Esophagus muscularis mucosa (tissue), 4 donors: ENCODE data around the gene PLPP2. TPM values are rescaled to one million over a fixed set of nuclear protein-coding genes. Genes with fewer than 3 reads are reported as not detected.
"Not testable (repeated sequence)": the region's sequence is repeated elsewhere in the genome, so short reads cannot be mapped to it uniquely, and the experiment has no call there.

Experiments
- DNase-seq: peaks from one replicate; pipeline ENCODE4 v3.0.0-alpha.2; 2017; ENCODE audit errors: extremely low spot score
- H3K27ac ChIP-seq, 4 donors: fragments of 200-600 bp; sonication (generic); replicated peaks in 1 of 4; 1 replicate in 3 of 4; 2 replicates in 1 of 4; pipeline ENCODE4 v1.5.1; 2016 to 2019; ENCODE audit warnings: mild to moderate bottlenecking in 1 of 4
- H3K27me3 ChIP-seq, 4 donors: fragments of 200-600 bp; sonication (generic); one replicate each; pipeline versions ENCODE4 v1.5.1 to v1.6.0; 2016 to 2019
- H3K36me3 ChIP-seq, 4 donors: fragments of 200-600 bp; sonication (generic); one replicate each; pipeline ENCODE4 v1.5.1; 2016 to 2019
- H3K4me1 ChIP-seq, 4 donors: fragments of 200-600 bp; sonication (generic); one replicate each; pipeline ENCODE4 v1.5.1; 2016 to 2019
- H3K4me3 ChIP-seq, 4 donors: fragments of 200-600 bp; sonication (generic); 1 replicate in 2 of 4; 2 replicates in 2 of 4; pipeline ENCODE4 v1.5.1; 2016 to 2019; ENCODE audit warnings: mild to moderate bottlenecking in 4 of 4, moderate library complexity in 1 of 4
- H3K9me3 ChIP-seq, 4 donors: fragments of 200-600 bp; sonication (generic); 1 replicate in 3 of 4; 2 replicates in 1 of 4; pipeline ENCODE4 v1.5.1; 2016 to 2019
- EP300 ChIP-seq: sonication (generic); formaldehyde crosslinking; IDR thresholded peaks from one replicate; pipeline ENCODE4 v1.6.1; 2017; ENCODE audit warnings: antibody characterized with exemption
- POLR2A ChIP-seq: fragments of 450-650 bp; IDR thresholded peaks from one replicate; pipeline ENCODE4 v1.6.1; 2017; ENCODE audit warnings: antibody characterized with exemption, moderate library complexity, mild to moderate bottlenecking, low read depth
- POLR2AphosphoS5 ChIP-seq, 2 donors: sonication (generic); formaldehyde crosslinking; IDR thresholded peaks; one replicate each; pipeline ENCODE4 v1.6.1; 2017; ENCODE audit warnings: antibody characterized with exemption in 2 of 2
- WGBS: methylation state at CpG from one replicate; pipeline ENCODE4 v1.1.5; 2018; 5-methylcytosine and 5-hydroxymethylcytosine counted together
- intact Hi-C: fragments of 100-400 bp; cut with DNase I; formaldehyde crosslinking; loops from one replicate; pipeline ENCODE4 v1.15.1; 2023
- total RNA-seq, 4 donors: library from RNA; depleted of rRNA; stranded (reverse); fragments of >200 nt; gene quantifications; one replicate each; pipeline versions ENCODE4 v1.1.0 to v1.2.1, GENCODE V29; 2016
- TF ChIP-seq, protein P1 (sequence below), 3 experiments: fragments of 200-600 bp in 2 of 3; fragments of 450-650 bp in 1 of 3; sonication (generic) in 2 of 3; IDR thresholded peaks; one replicate each; pipeline ENCODE4 v1.5.1; 2017 to 2019; ENCODE audit warnings: antibody characterized with exemption in 3 of 3, mild to moderate bottlenecking in 2 of 3, moderate library complexity in 1 of 3

The PLPP2 gene
- total RNA-seq, 4 donors from 2014 or later: 2.1 to 9.1 (median 5.0) TPM

DNA sequence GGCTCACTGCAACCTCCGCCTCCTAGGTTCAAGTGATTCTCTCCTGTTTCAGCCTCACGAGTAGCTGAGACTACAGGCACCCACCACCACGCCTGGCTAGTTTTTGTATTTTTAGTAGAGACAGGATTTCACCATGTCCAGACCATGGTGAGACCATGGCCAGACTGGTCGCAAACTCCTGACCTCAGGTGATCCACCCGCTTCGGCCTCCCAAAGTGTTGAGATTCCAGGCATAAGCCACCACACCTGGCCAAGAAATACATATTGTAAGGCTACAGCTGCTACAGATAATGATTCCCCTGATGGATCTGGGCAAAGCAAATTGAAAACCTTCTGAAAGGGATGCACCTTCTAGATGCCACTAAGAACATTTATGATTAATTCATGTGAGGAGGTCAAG is 17.8 kb downstream of the PLPP2 start:
- WGBS: 84% methylated on average over 6 of the region's 6 CpGs
- H3K27ac ChIP-seq: no peak overlapping the region
- H3K9me3 ChIP-seq: no peaks in the 10 kb centered on the region
- intact Hi-C loops: no loop called here
- H3K4me3 ChIP-seq: no peak overlapping the region
- TF ChIP-seq POLR2AphosphoS5 (IDR thresholded peaks at IDR 0.05): no peak
- no peak for TF ChIP-seq EP300
- TF ChIP-seq POLR2A: no peak
- TF ChIP-seq, protein P1, sequence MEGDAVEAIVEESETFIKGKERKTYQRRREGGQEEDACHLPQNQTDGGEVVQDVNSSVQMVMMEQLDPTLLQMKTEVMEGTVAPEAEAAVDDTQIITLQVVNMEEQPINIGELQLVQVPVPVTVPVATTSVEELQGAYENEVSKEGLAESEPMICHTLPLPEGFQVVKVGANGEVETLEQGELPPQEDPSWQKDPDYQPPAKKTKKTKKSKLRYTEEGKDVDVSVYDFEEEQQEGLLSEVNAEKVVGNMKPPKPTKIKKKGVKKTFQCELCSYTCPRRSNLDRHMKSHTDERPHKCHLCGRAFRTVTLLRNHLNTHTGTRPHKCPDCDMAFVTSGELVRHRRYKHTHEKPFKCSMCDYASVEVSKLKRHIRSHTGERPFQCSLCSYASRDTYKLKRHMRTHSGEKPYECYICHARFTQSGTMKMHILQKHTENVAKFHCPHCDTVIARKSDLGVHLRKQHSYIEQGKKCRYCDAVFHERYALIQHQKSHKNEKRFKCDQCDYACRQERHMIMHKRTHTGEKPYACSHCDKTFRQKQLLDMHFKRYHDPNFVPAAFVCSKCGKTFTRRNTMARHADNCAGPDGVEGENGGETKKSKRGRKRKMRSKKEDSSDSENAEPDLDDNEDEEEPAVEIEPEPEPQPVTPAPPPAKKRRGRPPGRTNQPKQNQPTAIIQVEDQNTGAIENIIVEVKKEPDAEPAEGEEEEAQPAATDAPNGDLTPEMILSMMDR (IDR thresholded peaks at IDR 0.05): no peak
- H3K4me1 ChIP-seq: no peaks in the 10 kb centered on the region
- no peak for DNase-seq
- peaks cover 0 to 34% (median 8%) of the 10 kb centered on the region in 4 donors for H3K27me3 ChIP-seq
- no peaks in the 10 kb centered on the region for H3K36me3 ChIP-seq

DNA sequence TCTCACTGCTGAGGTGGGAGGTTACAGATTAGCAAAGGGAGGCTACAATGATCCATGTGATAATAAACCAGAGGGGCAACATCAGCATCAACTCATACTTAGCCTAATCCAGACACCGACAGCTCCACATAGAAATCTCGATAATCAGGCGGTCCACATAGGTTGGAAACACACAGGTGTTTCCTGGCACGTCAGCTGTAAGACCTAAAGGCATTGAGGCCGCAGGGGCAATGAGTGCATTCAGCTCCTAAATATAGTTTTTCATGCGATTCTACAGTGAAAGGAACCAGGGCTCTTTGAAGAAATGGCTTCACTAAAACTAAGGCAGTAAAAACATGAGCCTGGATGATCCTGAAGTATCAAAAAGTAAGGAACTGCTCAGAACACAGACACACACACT is 19.3 kb downstream of the PLPP2 start:
- intact Hi-C loops: no loop called here

DNA sequence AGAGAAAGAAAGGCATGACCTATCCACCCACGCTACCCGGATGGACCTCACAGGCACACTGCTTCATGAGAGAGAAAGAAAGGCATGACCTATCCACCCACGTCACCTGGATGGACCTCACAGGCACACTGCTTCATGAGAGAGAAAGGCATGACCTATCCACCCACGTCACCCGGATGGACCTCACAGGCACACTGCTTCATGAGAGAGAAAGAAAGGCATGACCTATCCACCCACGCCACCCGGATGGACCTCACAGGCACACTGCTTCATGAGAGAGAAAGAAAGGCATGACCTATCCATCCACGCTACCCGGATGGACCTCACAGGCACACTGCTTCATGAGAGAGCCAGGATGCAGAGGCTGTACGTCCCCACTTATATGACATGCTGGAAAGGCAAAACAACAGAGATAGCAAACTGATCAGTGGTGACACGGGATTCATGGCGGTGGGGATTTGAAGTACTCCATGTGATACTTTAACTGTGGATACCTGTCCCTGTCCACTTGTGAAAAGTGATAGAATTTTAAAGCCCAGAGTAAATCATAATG is 20.4 kb downstream of the PLPP2 start:
- 69% methylated on average over 7 of the region's 12 CpGs for WGBS
- Histone ChIP-seq H3K4me1 (peaks cover 10 to 13% (median 12%) of the 10 kb centered on the region in 4 donors), H3K27me3 (peaks cover 0 to 13% (median 10%) of the 10 kb centered on the region in 4 donors)
- H3K27ac ChIP-seq, intact Hi-C loops, H3K9me3 ChIP-seq, H3K4me3 ChIP-seq, DNase-seq, H3K36me3 ChIP-seq: not testable (repeated sequence)

More for the DNA sequence above, 19.3 kb downstream of the PLPP2 start:
- WGBS: 69% methylated on average over 6 of the region's 6 CpGs
- Histone ChIP-seq H3K4me1 (peaks cover 8 to 9% (median 9%) of the 10 kb centered on the region in 4 donors), H3K9me3 (no peaks in the 10 kb centered on the region), H3K27ac (no peak overlapping the region), H3K27me3 (peaks cover 0 to 22% (median 5%) of the 10 kb centered on the region in 4 donors), H3K36me3 (no peaks in the 10 kb centered on the region), H3K4me3 (no peak overlapping the region)
- no peak for DNase-seq
- TF ChIP-seq, protein P1 (IDR thresholded peaks at IDR 0.05): no peak
- TF ChIP-seq POLR2AphosphoS5 (IDR thresholded peaks at IDR 0.05) (no peak), EP300 (no peak), POLR2A (no peak)

DNA sequence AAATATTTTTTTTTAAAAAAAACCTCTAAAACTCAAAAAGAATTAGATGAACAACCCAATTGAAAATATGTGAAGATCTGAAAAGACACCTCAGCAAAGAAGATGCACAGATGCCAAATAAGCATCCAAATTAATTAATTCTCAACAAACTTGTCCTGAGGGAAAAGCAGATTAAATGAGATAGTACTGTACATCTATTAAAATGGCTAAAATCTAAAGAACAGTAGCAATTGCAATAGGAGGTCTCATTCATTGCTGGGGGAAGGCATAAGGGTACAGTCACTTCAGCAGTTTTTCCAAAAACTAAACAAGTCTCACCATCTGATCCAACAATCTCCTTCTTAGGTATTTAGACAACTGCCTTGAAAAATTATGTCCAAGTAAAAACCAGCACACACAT is 22.0 kb downstream of the PLPP2 start:
- no peak for TF ChIP-seq POLR2AphosphoS5 (IDR thresholded peaks at IDR 0.05)
- TF ChIP-seq, protein P1 (IDR thresholded peaks at IDR 0.05): no peak
- H3K4me3 ChIP-seq: no peak overlapping the region
- no peak overlapping the region for H3K27ac ChIP-seq
- H3K36me3 ChIP-seq: no peaks in the 10 kb centered on the region
- H3K27me3 ChIP-seq: peaks cover 0 to 24% (median 14%) of the 10 kb centered on the region in 4 donors
- intact Hi-C loops: no loop called here
- DNase-seq: no peak
- peaks cover 10 to 13% (median 12%) of the 10 kb centered on the region in 4 donors for H3K4me1 ChIP-seq
- H3K9me3 ChIP-seq: no peaks in the 10 kb centered on the region

DNA sequence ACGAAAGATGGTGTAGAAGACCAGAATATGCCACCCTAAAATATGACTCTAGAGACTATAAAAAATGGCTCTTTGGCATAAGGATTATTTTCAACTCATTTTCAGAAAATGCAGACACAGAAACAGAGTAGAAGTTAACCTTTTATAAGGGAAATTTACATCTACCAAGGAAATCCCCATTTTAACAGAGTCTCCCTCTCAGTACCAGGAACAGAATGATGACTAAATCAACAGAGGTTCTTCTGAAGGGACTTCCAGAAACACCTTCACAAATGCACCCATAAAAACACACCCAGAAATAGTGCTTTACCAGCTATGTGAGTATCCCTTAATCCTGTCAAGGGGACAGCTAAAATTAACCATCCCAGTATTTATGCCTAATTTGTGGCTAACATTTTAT is 29.1 kb downstream of the PLPP2 start:
- DNase-seq: no peak
- no peak overlapping the region for H3K4me3 ChIP-seq
- no peaks in the 10 kb centered on the region for H3K9me3 ChIP-seq
- H3K27ac ChIP-seq: no peak overlapping the region
- intact Hi-C loops: no loop called here
- H3K27me3 ChIP-seq: peaks cover 0 to 38% (median 16%) of the 10 kb centered on the region in 4 donors
- WGBS: 89% methylated on average over 1 of the region's 1 CpG
- H3K36me3 ChIP-seq: no peaks in the 10 kb centered on the region
- TF ChIP-seq POLR2A (no peak), POLR2AphosphoS5 (IDR thresholded peaks at IDR 0.05) (no peak), EP300 (no peak)
- TF ChIP-seq, protein P1 (IDR thresholded peaks at IDR 0.05): no peak
- peaks cover 5 to 6% (median 6%) of the 10 kb centered on the region in 4 donors for H3K4me1 ChIP-seq

DNA sequence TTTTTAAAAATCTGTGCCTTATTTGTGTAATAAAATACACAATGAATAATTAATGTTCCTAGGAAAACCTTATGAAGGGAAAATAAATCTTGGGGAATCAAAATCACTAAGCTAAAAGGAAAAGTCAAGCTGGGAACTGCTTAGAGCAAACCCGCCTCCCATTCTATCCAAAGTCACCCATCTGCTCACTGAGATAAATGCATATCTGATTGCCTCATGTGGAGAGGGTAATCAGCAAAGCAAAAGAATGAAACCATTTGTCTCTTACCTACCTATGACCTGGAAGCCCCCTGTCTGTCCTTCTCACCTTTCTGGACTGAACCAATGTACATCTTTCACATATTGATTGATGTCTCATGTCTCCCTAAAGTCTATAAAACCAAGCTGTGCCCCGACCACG is 34.4 kb downstream of the PLPP2 start:
- H3K9me3 ChIP-seq, intact Hi-C loops, H3K36me3 ChIP-seq, DNase-seq, H3K27ac ChIP-seq, H3K4me3 ChIP-seq, H3K4me1 ChIP-seq: not testable (repeated sequence)
- H3K27me3 ChIP-seq: peaks cover 0 to 21% (median 0%) of the 10 kb centered on the region in 4 donors
- WGBS: 65% methylated on average over 3 of the region's 3 CpGs

DNA sequence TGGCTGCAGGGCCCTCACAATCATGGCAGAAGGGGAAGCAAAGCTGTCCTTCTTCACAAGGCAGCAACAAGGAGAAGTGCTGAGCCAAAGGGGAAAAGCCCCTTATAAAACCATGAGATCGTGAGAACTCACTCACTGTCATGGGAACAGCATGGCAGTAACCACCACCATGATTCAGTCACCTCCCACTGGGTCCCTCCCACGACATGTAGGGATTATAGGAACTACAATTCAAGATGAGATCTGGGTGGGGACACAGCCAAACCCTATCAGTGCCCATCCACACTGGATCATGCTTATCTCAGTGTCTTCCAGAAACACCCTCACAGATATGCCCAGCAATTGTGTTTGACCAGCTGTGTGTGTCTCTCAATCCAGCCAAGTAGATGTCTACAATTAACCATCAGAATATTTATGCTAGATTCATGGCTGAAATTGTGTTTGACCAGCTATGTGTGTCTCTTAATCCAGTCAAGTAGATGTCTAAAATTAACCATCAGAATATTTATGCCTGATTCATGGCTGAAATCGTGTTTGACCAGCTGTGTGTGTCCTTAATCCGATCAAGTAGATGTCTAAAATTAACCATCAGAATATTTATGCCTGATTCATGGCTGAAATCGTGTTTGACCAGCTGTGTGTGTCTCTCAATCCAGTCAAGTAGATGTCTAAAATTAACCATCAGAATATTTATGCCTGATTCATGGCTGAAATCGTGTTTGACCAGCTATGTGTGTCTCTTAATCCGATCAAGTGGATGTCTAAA is 38.6 kb downstream of the PLPP2 start:
- intact Hi-C loops, H3K4me3 ChIP-seq, H3K27ac ChIP-seq, DNase-seq, H3K36me3 ChIP-seq, H3K4me1 ChIP-seq, H3K9me3 ChIP-seq: not testable (repeated sequence)
- peaks cover 0 to 15% (median 0%) of the 10 kb centered on the region in 4 donors for H3K27me3 ChIP-seq
- WGBS: 44% methylated on average over 7 of the region's 7 CpGs
